Occipital lobe (tissue), 2 donors: ENCODE results near the gene CALB2. TPM values are rescaled to one million over a fixed set of nuclear protein-coding genes. Genes with fewer than 3 reads are reported as not detected.
"Not testable (repeated sequence)": the region's sequence is repeated elsewhere in the genome, so short reads cannot be mapped to it uniquely, and the experiment has no call there.

ENCODE experiments used
- DNase-seq: peaks from one replicate; lab custom pipeline; 2025; lab: John Stamatoyannopoulos, UW
- total RNA-seq: library from RNA; depleted of rRNA; stranded (reverse); fragments of >200 nt; gene quantifications from one replicate; pipeline ENCODE4 v1.2.3, GENCODE V29; 2014

CALB2 gene, protein sequence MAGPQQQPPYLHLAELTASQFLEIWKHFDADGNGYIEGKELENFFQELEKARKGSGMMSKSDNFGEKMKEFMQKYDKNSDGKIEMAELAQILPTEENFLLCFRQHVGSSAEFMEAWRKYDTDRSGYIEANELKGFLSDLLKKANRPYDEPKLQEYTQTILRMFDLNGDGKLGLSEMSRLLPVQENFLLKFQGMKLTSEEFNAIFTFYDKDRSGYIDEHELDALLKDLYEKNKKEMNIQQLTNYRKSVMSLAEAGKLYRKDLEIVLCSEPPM
- 9.2 TPM for total RNA-seq

GRCh38 chr16:71358464-71358998 lies at the start of gene CALB2:
TSS of gene CALB2 (plus strand) at chr16:71358723. CDS start at chr16:71358793, 70 bp downstream.
- DNase-seq: peak; percentile 13

GRCh38 chr16:71311553-71312158 lies 46.9 kb upstream of the CALB2 start:
- no peak for DNase-seq

GRCh38 chr16:71313591-71313990 lies 44.9 kb upstream of the CALB2 start:
- DNase-seq: not testable (repeated sequence)

DNA sequence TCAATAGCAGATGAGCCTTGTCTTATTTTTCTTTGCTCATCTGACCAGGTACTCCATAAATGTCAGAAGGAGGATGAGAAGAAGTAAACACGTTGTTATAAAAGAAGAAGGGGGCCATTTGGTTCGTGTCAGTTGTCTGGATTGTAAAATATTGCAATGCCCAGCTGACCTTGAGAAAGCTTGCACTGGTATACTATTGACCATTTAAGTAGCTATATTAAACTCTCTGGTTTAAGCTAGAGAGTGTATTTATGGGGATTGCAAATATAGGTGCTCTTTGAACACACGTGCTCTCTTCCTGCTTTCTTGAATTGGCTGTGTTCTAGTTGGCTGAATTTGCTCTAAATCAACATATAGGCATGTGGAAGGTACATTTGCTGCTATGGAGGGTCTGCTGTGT lies 43.3 kb upstream of the CALB2 start:
- DNase-seq: no peak

GRCh38 chr16:71319999-71320398 lies 38.5 kb upstream of the CALB2 start:
- no peak for DNase-seq

GRCh38 chr16:71327720-71328119 lies 30.8 kb upstream of the CALB2 start:
- no peak for DNase-seq

GRCh38 chr16:71328151-71328550 lies 30.4 kb upstream of the CALB2 start:
- no peak for DNase-seq

GRCh38 chr16:71337631-71338030 lies 20.9 kb upstream of the CALB2 start:
- DNase-seq: no peak

GRCh38 chr16:71338193-71338592 lies 20.3 kb upstream of the CALB2 start:
- no peak for DNase-seq

- DNase-seq: no peak
Observed at GRCh38 chr16:71338632-71339031, 19.9 kb upstream of the CALB2 start.

- DNase-seq: no peak
Observed at GRCh38 chr16:71339236-71340171, 19.0 kb upstream of the CALB2 start.

GRCh38 chr16:71340406-71340805 lies 18.1 kb upstream of the CALB2 start:
- DNase-seq: no peak

DNA sequence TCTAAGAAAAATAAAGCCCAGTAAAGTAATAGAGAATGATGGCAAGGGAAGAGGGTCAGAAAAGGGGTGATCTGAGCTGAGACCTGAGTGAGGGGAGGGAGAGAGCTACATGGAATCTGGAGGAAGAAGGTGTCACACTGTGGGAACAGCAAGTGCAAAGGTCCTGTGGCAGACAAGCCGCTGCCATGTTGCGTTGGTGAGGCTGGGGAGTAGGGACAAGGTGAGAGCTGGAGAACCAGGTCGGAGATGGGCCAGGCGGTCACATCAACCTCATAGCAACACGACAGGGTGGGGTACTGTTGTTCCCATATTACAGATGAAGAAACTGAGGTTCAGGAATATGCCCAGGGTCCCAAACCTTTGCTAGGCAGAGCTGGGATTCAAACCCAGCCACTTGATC lies 16.6 kb upstream of the CALB2 start:
- DNase-seq: no peak

DNA sequence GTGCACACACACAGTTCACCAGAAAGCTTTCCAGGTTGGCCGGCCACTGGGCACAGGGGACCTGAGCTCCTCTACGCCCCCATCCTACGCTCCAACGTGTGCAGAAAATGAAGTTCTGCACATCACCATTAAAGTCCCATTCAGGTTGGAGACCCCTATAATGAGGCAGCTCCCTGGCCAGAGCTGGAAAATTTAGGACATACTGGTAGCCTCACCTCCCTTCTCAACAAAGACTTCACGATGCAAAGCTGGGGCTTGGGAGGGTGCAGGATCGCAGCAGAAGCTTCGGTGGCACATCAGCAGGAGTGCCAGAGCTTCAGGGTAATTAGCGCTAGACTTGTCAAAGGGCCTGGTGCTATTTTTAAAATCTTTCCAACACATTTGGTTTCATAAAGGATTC lies 15.4 kb upstream of the CALB2 start:
- no peak for DNase-seq

GRCh38 chr16:71344315-71344905 lies 14.1 kb upstream of the CALB2 start:
- DNase-seq: no peak

DNA sequence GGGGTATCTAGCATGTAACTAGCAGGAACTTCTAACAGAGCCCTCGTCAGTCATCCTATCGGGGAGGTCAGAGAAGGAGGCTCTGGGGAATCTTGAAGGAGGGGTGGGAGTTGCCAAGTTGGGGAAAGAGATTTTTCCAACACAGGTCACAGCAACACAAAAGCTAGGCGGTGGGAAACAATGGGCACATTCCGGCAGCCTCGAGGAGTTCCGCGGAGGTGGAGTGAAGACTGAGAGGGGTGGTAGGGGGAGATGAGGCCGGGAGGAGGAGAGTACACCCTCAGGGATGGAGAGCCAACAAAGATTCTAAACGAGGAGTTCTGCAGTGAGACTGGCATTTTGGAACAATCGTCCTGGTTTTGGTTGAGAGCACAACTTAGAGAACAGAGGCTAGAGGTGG lies 13.5 kb upstream of the CALB2 start:
- no peak for DNase-seq

- DNase-seq: no peak
Observed at GRCh38 chr16:71347146-71347545, 11.4 kb upstream of the CALB2 start.

DNA sequence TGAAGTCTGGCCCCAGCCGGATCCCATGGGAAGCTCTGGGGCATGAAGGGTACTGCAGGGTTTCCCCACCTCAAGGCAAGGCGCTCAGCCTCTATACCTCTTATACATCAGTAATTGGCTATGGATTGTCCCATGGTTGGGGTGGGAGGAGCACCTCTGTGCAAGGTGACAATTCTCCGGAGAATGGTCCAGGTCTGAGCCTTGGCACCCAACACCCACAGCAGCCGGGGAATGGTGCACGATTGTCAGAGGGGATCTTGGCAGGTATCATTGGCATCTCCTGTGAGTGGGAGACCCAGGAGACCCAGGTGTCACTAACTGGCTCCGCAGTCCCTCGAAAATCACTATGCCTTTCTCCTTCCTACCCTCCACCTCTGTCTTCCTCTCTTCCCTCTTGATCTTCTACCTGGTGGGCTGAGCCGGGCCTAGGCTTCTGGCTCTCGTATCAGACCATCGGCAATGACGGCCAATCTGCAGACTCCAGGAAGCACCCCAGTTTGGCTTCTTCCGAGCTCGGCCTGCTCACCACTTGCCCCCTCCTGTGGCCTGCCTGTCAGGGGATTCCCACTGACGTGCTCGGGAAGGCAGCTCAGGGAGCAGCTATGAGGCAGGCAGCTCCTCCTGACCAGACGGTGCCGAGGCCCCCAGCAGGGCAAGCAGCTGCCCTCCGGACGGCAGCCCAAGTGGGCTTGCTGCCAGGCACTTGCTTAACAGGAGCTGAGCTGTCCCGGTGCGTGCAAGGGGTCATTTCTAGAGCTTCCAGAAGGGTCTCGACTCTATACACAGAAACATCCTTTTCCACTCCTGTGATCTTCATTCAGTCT lies 10.0 kb upstream of the CALB2 start:
- no peak for DNase-seq

DNA sequence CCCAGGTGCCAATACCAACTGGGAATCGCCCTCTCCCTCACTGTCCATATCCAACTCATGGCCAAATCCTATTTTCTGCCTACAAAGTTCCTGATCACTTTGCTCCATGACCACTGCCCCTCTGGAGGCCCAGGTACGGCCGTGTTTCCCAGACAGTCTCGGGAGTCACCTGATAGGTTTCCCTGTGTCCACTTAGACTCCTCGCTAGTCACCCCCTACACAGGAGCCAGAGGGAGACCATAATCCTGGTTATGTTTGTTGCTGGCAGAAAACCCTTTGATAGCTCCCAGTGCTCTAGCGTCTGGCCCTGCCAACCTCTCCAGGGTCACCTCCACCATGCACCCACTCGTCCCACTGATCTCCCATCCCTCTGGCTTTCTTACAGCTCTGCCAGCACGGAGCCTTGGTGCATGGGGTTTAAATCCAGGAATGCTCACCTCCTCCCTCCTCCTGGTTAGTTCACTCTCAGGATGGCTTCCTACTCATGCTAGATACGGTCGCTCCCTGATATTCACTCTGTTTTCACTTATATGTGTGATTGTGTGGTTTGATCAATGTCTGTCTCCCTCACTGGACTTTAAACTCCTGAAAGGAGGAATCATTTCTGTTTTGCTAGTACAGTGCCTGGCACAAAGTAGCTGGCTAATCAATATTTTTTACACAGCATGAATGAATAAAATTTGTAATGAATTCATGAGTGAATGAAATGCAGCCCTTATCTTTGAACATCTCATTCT lies 7.5 kb upstream of the CALB2 start:
- no peak for DNase-seq

DNA sequence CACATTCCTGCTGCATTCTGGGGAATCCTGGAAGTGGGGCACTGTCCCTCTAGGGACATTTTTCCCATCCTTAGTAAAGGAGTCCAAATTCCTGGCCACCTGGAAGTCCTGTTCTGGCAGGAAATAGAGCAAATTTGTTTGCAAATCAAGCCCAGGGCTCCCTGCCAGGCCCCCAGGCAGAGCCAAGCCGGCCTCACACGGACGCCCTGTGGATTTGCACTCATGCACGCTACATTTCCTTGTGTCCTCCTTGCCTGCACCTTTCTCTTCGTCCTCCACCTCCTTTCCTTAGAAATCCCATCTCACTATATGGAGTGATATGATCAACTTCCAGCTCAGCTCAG lies 7.0 kb upstream of the CALB2 start:
- no peak for DNase-seq
